ENCODE measurements around the gene MYH7B. TPM values are rescaled to one million over a fixed set of nuclear protein-coding genes. Genes with fewer than 3 reads are reported as not detected.

The MYH7B gene
- total RNA-seq, 4 donors from 2014 or later: 0.41 to 3.0 (median 0.51) TPM; not detected in 1

- no peak for DNase-seq
- H3K4me1 ChIP-seq: no peaks in the 10 kb centered on the region
- no peak overlapping the region for H3K27ac ChIP-seq
- no peaks in the 10 kb centered on the region for H3K9me3 ChIP-seq
- H3K27me3 ChIP-seq: no peaks in the 10 kb centered on the region
- intact Hi-C loops (cut with DNase I; ENCODE audit: low total_unique reads): no loop called here
- TF ChIP-seq CTCF (IDR thresholded peaks at IDR 0.05) (no peak), POLR2A (IDR thresholded peaks at IDR 0.05) (no peak)
- no peak overlapping the region for H3K4me3 ChIP-seq
- no peaks in the 10 kb centered on the region for H3K36me3 ChIP-seq
Observed at GRCh38 chr20:34916774-34917354, 38.8 kb upstream of the MYH7B start.

- Histone ChIP-seq H3K9me3 (no peaks in the 10 kb centered on the region), H3K27ac (no peak overlapping the region), H3K4me1 (no peaks in the 10 kb centered on the region), H3K4me3 (no peak overlapping the region), H3K27me3 (no peaks in the 10 kb centered on the region), H3K36me3 (no peaks in the 10 kb centered on the region)
- TF ChIP-seq POLR2A (IDR thresholded peaks at IDR 0.05) (no peak), CTCF (IDR thresholded peaks at IDR 0.05) (no peak)
- intact Hi-C loops (cut with DNase I; ENCODE audit: low total_unique reads): no loop called here
- no peak for DNase-seq
Observed at GRCh38 chr20:34920055-34920454, 35.6 kb upstream of the MYH7B start.

GRCh38 chr20:34921436-34921835, 34.2 kb upstream of the MYH7B start:
- H3K4me1 ChIP-seq: no peaks in the 10 kb centered on the region
- intact Hi-C loops (cut with DNase I; ENCODE audit: low total_unique reads): no loop called here
- no peak for DNase-seq
- H3K27me3 ChIP-seq: no peaks in the 10 kb centered on the region
- no peaks in the 10 kb centered on the region for H3K36me3 ChIP-seq
- no peaks in the 10 kb centered on the region for H3K9me3 ChIP-seq
- H3K4me3 ChIP-seq: no peak overlapping the region
- no peak for TF ChIP-seq POLR2A (IDR thresholded peaks at IDR 0.05)
- no peak for TF ChIP-seq CTCF (IDR thresholded peaks at IDR 0.05)
- H3K27ac ChIP-seq: no peak overlapping the region

GRCh38 chr20:34922654-34923381, 32.9 kb upstream of the MYH7B start:
- intact Hi-C loops (cut with DNase I; ENCODE audit: low total_unique reads): no loop called here
- no peaks in the 10 kb centered on the region for H3K27me3 ChIP-seq
- H3K36me3 ChIP-seq: no peaks in the 10 kb centered on the region
- no peak overlapping the region for H3K4me3 ChIP-seq
- peak overlapping the region; percentile 20 to 54 for H3K27ac ChIP-seq
- TF ChIP-seq POLR2A (IDR thresholded peaks at IDR 0.05) (no peak), CTCF (IDR thresholded peaks at IDR 0.05) (no peak)
- H3K4me1 ChIP-seq: no peaks in the 10 kb centered on the region
- no peaks in the 10 kb centered on the region for H3K9me3 ChIP-seq
- DNase-seq: peak in 1 of 2 donors; percentile 31

- no peaks in the 10 kb centered on the region for H3K36me3 ChIP-seq
- no peak overlapping the region for H3K4me3 ChIP-seq
- intact Hi-C loops (cut with DNase I; ENCODE audit: low total_unique reads): no loop called here
- TF ChIP-seq CTCF (IDR thresholded peaks at IDR 0.05): no peak
- no peak for TF ChIP-seq POLR2A (IDR thresholded peaks at IDR 0.05)
- H3K27me3 ChIP-seq: no peaks in the 10 kb centered on the region
- DNase-seq: no peak
- H3K9me3 ChIP-seq: no peaks in the 10 kb centered on the region
- H3K4me1 ChIP-seq: no peaks in the 10 kb centered on the region
- peak overlapping the region; percentile 5 to 54 for H3K27ac ChIP-seq
Observed at GRCh38 chr20:34923414-34923813, 32.3 kb upstream of the MYH7B start.

Data from uterus (tissue), 4 donors.